SW480 (cell line): ENCODE measurements around the gene TAS2R8.
A peak's percentile ranks its signal among the peaks of the same experiment; 100 is the strongest.
"Not testable (repeated sequence)": the region's sequence is repeated elsewhere in the genome, so short reads cannot be mapped to it uniquely, and the experiment has no call there.

Experiments
- DNase-seq: peaks from one replicate; pipeline ENCODE4 v3.0.0-alpha.2; 2016; ENCODE audit warnings: low spot score

The TAS2R8 gene, protein sequence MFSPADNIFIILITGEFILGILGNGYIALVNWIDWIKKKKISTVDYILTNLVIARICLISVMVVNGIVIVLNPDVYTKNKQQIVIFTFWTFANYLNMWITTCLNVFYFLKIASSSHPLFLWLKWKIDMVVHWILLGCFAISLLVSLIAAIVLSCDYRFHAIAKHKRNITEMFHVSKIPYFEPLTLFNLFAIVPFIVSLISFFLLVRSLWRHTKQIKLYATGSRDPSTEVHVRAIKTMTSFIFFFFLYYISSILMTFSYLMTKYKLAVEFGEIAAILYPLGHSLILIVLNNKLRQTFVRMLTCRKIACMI

DNA sequence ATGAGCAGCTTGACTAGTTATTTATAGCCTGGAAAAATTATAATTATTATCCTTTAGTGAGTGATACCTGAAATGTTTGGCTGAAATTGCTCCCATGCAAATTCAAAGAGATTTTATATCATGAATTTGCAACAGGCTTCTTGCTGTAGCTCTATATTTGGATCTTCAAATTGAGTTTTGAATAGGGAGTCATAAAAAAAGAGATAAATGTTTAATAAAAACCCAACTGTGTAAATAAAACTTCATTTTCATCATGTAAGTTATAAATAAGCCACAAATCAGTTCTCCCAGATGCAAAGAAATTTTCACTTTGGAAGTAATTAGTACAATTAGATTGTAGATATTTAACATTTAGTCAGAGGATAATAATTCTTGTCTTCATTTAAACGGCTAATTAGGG, at the start of gene TAS2R8:
TSS of gene TAS2R8 (minus strand) at position 101 of the 400 bp plus-strand sequence. CDS start 306 bp downstream, outside the sequence.
- no peak for DNase-seq

GRCh38 chr12:10855807-10856206, 48.7 kb upstream of the TAS2R8 start:
- DNase-seq: no peak

- no peak for DNase-seq
These were observed 46.7 kb upstream of the TAS2R8 start for GRCh38 chr12:10853776-10854175.

GRCh38 chr12:10851243-10851858, 44.3 kb upstream of the TAS2R8 start:
- DNase-seq: no peak

GRCh38 chr12:10849425-10849878, 42.4 kb upstream of the TAS2R8 start, which contains the start of gene PRR4:
TSS of gene PRR4 (minus strand) at chr12:10849475. CDS start at chr12:10849437, 38 bp downstream.
- no peak for DNase-seq

- no peak for DNase-seq
These were observed 40.7 kb upstream of the TAS2R8 start for GRCh38 chr12:10847744-10848143.

DNA sequence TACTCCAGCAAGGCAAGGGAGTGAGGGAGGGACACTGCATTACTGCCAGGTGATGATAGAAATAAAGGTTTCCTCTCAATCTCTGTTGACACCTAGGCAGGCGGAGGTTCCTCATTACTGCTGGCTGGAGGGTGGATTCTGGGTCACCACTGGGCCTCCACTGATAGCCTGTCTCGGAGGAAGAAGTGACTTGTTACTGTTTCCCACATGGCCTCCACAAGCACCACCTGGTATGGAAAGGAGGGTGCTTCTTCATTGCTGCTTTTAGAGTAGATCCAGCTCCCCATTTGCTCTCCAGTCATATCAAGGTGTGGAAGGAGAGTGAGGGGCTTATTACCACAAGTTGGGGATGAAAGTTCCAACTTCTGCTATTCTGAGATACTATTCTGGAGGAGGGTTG, 35.8 kb upstream of the TAS2R8 start:
- DNase-seq: no peak

- DNase-seq: no peak
These were observed 31.4 kb upstream of the TAS2R8 start for GRCh38 chr12:10838461-10838860.

DNA sequence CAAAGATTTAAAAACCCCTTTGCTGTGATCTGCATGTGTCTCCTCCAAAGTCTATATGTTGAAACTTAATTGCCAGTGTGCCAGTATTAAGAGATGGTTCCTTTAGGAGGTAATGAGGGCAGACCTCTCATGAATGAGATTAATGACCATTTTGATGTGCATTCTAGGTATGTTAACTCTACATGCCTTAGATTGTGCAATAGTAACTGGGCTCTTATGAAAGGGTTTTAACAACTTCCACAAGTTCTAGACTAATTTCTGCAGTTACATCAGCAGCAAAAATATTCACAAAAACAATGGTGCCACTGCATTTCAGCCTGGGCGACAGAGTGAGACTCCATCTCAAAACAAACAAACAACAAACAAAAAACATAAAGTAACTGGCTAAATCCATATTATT, 22.9 kb upstream of the TAS2R8 start:
- DNase-seq: no peak

- DNase-seq: no peak
These were observed 19.2 kb upstream of the TAS2R8 start, which contains the start of gene TAS2R10 for GRCh38 chr12:10826258-10826657. TSS of gene TAS2R10 (minus strand) at chr12:10826358. CDS start at chr12:10826269, 89 bp downstream.

DNA sequence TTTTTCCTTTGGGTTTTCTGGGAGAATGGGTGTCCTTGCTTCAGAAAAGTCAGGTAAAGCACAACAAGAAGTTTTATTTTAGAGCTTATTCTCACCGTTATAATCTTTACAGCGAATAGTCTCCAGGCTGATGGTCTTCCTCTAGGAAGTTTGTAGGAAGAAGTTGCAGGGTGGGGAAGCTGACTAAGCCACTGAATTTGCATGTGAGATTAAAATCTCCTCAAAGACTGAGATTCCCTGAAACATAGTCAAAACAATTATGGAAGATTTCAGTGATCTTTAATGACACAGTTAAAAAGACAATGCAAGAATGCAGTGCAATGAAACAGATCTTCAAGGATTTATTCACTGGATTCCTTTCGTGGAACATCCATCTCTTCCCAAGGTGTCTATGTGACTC, 17.9 kb upstream of the TAS2R8 start:
- no peak for DNase-seq

GRCh38 chr12:10811883-10812536, 4.9 kb upstream of the TAS2R8 start:
- no peak for DNase-seq

DNA sequence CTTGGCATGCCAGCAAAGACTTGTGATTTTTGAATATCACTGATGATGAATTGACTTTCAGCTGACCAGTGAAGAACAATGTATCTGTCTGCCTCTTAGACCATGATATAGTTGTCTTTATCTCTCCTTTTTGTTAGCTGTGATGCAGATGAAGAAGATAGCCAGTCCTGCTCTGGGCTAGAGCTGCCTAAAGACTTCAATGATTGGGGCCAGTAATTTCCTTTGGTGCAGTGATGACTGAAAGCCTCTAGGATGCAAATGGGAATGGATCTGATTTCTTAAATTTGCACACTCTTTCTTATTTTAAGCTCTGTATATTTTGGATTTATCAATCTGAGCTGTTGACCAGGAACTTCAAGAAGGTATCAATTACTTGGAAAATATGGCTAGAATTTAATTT, 3.0 kb upstream of the TAS2R8 start, which contains the start of gene TAS2R9:
TSS of gene TAS2R9 (minus strand) at position 101 of the 400 bp plus-strand sequence. CDS start at position 8, 93 bp downstream.
- DNase-seq: no peak

GRCh38 chr12:10802587-10802986, 4.5 kb downstream of the TAS2R8 start, which contains the start of gene TAS2R7:
TSS of gene TAS2R7 (minus strand) at chr12:10802627. CDS start at chr12:10802570, 57 bp downstream.
- no peak for DNase-seq

- DNase-seq: no peak
These were observed 5.3 kb downstream of the TAS2R8 start for GRCh38 chr12:10801741-10802140.

GRCh38 chr12:10794222-10794621, 12.9 kb downstream of the TAS2R8 start:
- no peak for DNase-seq

DNA sequence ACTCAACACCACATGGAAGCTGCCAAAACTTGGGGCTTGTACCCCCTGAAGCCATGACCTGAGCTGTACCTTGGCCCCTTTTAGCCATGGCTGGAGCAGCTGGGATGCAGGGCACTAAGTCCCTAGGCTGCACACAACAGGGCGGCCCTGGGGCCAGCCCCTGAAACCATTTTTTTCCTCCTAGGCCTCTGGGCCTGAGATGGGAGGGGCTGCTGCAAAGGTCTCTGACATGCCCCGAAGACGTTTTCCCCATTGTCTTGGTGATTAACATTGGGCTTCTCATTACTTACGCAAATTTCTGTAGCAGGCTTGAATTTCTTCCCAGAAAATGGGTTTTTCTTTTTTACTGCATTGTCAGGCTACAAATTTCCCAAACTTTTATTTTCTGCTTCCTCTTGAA, 15.3 kb downstream of the TAS2R8 start:
- DNase-seq: not testable (repeated sequence)

DNA sequence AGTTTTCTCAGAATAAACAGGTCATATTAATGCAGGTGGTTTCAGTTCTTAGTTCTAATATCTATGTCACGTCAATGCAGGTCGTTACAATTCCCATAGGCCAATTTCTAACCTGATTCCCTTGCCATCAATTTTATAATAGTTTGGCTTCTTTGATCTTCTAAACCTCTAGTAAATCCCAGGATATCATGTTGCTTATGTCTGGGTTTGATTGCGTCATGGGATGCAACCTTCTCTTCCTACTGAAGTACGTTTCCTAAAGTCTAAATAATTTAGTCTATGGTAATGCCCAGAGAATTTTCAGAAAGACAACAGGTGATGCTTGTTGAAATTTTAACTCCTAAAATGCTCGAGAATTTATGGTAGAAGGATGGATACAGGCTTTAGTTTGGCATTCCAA, 23.8 kb downstream of the TAS2R8 start:
- DNase-seq: peak; percentile 53

GRCh38 chr12:10779103-10779502, 28.0 kb downstream of the TAS2R8 start:
- no peak for DNase-seq

- DNase-seq: peak; percentile 69
These were observed 35.9 kb downstream of the TAS2R8 start for GRCh38 chr12:10771132-10771733.

DNA sequence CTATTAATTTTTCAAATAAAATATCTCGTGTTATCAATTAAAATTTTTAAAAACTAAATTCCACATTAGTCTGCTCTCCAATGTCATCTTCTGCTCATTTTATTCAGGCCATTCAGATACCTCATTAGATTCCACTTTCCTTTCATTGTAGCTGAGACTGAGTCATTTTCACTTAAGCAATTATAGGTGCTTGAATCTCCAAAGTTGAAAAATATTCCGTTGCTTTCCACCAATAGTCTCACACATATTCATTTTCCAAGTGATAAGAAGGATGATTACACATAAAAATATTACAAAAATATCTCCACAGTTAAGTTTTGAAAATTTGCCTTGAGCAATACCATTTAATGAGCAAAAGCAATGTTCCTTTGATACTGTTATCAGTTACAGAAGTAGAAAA, 47.4 kb downstream of the TAS2R8 start:
- no peak for DNase-seq

DNA sequence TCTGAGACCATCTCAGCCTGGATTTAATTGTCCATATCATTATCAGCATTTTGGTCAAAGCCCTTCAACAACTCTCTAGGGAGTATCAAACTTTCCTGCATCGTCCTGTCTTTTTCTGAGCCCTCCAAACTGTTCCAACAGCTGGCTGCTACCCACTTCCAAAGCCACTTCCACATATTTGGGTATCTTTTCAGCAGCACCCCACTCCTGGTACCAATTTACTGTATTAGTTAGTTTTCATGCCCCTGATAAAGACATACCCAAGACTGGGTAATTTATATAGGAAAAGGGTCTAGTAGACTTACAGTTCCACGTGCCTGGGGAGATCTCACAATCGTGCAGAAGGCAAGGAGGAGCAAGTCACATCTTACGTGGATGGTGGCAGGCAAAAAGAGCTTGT, 50.9 kb downstream of the TAS2R8 start:
- DNase-seq: no peak
